ENCODE results near the gene CCDC30. TPM values are rescaled to one million over a fixed set of nuclear protein-coding genes. Genes with fewer than 3 reads are reported as not detected.

Gene CCDC30
- total RNA-seq, 1 experiment from 2014 or later = 1.3 TPM

GRCh38 chr1:42601472-42601871, 138.4 kb downstream of the CCDC30 start:
- no peaks in the 10 kb centered on the region for H3K36me3 ChIP-seq (ENCODE audit: control insufficient read depth, insufficient read depth, low read length)
- POLR2A ChIA-PET = no interaction called here
- in situ Hi-C loops (cut with HindIII; ENCODE audit: low pct_unique_long_range_greater_than_20kb, low sequenced_read_pairs) = no loop called here
- DNase-seq (ENCODE audit: low read depth, low spot score) = no peak
- no peaks in the 10 kb centered on the region for H3K27me3 ChIP-seq (ENCODE audit: control insufficient read depth, insufficient read depth, low read length)
- CTCF ChIA-PET = no interaction called here
- H3K27ac ChIP-seq (ENCODE audit: low read length) = no peak overlapping the region
- H3K4me1 ChIP-seq (ENCODE audit: control insufficient read depth, insufficient read depth, low read length) = no peaks in the 10 kb centered on the region
- intact Hi-C loops (cut with micrococcal nuclease; ENCODE audit: unreplicated experiment) = no loop called here
- no peak overlapping the region for H3K4me3 ChIP-seq (ENCODE audit: low read depth in 2 of 2, low read length in 2 of 2)
- H3K9me3 ChIP-seq (ENCODE audit: control insufficient read depth, insufficient read depth, low read depth, low read length) = no peaks in the 10 kb centered on the region
- BruUV-seq (replicated peaks) = no TSS peak
- TF ChIP-seq REST (IDR thresholded peaks at IDR 0.05; ENCODE audit: insufficient read depth in 1 of 2, low read depth in 2 of 2, low read length in 1 of 2) (no peak), SIN3A (IDR thresholded peaks at IDR 0.05; ENCODE audit: borderline replicate concordance, insufficient read depth, low read depth, low read length) (no peak), POLR2AphosphoS5 (IDR thresholded peaks at IDR 0.05; ENCODE audit: low read depth, low read length) (no peak), TCF7L2 (IDR thresholded peaks at IDR 0.05; ENCODE audit: low read depth, low read length) (no peak), CTCF (IDR thresholded peaks at IDR 0.05) (no peak)
- ATAC-seq = no peak

DNA sequence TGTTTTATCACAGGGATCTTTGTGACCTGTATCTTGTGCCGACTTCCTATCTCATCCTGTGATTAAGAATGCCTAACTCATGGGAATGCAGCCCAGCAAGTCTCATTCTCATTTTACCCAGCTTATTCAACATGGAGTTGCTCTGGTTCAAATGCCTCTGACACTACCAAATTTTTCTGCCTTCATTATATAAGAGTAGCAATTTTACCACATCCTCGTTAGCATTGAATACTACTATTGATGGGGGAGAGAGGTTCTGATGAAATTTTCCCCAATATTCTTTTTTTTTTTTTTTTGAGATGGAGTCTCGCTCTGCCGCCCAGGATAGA, 150.7 kb downstream of the CCDC30 start:
- Histone ChIP-seq H3K27ac (ENCODE audit: low read length) (no peak overlapping the region), H3K4me1 (ENCODE audit: control insufficient read depth, insufficient read depth, low read length) (no peaks in the 10 kb centered on the region), H3K27me3 (ENCODE audit: control insufficient read depth, insufficient read depth, low read length) (peaks cover 4% of the 10 kb centered on the region), H3K4me3 (ENCODE audit: low read depth in 2 of 2, low read length in 2 of 2) (no peak overlapping the region), H3K9me3 (ENCODE audit: control insufficient read depth, insufficient read depth, low read depth, low read length) (no peaks in the 10 kb centered on the region), H3K36me3 (ENCODE audit: control insufficient read depth, insufficient read depth, low read length) (no peaks in the 10 kb centered on the region)
- in situ Hi-C loops (cut with HindIII; ENCODE audit: low pct_unique_long_range_greater_than_20kb, low sequenced_read_pairs) = no loop called here
- TF ChIP-seq SIN3A (IDR thresholded peaks at IDR 0.05; ENCODE audit: borderline replicate concordance, insufficient read depth, low read depth, low read length) = no peak
- no peak for TF ChIP-seq POLR2AphosphoS5 (IDR thresholded peaks at IDR 0.05; ENCODE audit: low read depth, low read length)
- DNase-seq (ENCODE audit: low read depth, low spot score) (no peak), ATAC-seq (no peak)
- POLR2A ChIA-PET = no interaction called here
- intact Hi-C loops (cut with micrococcal nuclease; ENCODE audit: unreplicated experiment) = no loop called here
- no TSS peak for BruUV-seq (replicated peaks)
- CTCF ChIA-PET = no interaction called here

GRCh38 chr1:42618866-42619265, 155.8 kb downstream of the CCDC30 start:
- in situ Hi-C loops (cut with HindIII; ENCODE audit: low pct_unique_long_range_greater_than_20kb, low sequenced_read_pairs) (no loop called here), intact Hi-C loops (cut with micrococcal nuclease; ENCODE audit: unreplicated experiment) (no loop called here)
- no TSS peak for BruUV-seq (replicated peaks)
- no peak overlapping the region for H3K4me3 ChIP-seq (ENCODE audit: low read depth in 2 of 2, low read length in 2 of 2)
- no peak overlapping the region for H3K27ac ChIP-seq (ENCODE audit: low read length)
- H3K36me3 ChIP-seq (ENCODE audit: control insufficient read depth, insufficient read depth, low read length) = no peaks in the 10 kb centered on the region
- CTCF ChIA-PET = no interaction called here
- POLR2A ChIA-PET = no interaction called here
- TF ChIP-seq REST (IDR thresholded peaks at IDR 0.05; ENCODE audit: insufficient read depth in 1 of 2, low read depth in 2 of 2, low read length in 1 of 2) (no peak), SIN3A (IDR thresholded peaks at IDR 0.05; ENCODE audit: borderline replicate concordance, insufficient read depth, low read depth, low read length) (no peak), CTCF (IDR thresholded peaks at IDR 0.05) (no peak), TCF7L2 (IDR thresholded peaks at IDR 0.05; ENCODE audit: low read depth, low read length) (no peak), POLR2AphosphoS5 (IDR thresholded peaks at IDR 0.05; ENCODE audit: low read depth, low read length) (no peak)
- H3K27me3 ChIP-seq (ENCODE audit: control insufficient read depth, insufficient read depth, low read length) = peaks cover 6% of the 10 kb centered on the region
- H3K9me3 ChIP-seq (ENCODE audit: control insufficient read depth, insufficient read depth, low read depth, low read length) = no peaks in the 10 kb centered on the region
- no peaks in the 10 kb centered on the region for H3K4me1 ChIP-seq (ENCODE audit: control insufficient read depth, insufficient read depth, low read length)
- DNase-seq (ENCODE audit: low read depth, low spot score) = no peak
- no peak for ATAC-seq

Data from Panc1 (cell line).